GM19395 (cell line): ENCODE measurements around the gene MRPL40.
"Not testable (repeated sequence)": the region's sequence is repeated elsewhere in the genome, so short reads cannot be mapped to it uniquely, and the experiment has no call there.

Experiments
- ATAC-seq: cut with Tn5 transposase; IDR thresholded peaks from one replicate; pipeline ENCODE4 v1.9.1; 2021; ENCODE audit warnings: mild to moderate bottlenecking, moderate library complexity; ENCODE audit not compliant: unreplicated experiment

MRPL40 gene

DNA sequence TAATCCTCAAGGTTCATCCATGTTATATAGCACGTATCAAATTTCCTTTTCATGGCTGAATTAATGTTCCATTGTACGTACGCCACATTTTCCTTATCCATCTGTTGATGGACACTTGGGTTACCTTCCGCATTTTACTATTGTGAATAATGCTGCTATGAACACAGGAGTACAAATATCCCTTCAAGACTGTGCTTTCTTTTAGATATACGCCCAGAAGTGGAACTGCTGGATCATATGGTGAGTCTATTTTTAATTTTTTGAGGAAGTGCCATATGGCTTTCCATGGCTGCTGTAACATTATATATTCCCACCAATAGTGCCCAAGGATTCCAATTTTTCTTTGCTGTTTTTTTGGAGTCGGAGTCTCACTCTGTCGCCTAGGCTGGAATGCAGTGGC is 6.0 kb downstream of the MRPL40 start:
- no peak for ATAC-seq

GRCh38 chr22:19440411-19441195 is 8.3 kb downstream of the MRPL40 start:
- ATAC-seq: no peak

DNA sequence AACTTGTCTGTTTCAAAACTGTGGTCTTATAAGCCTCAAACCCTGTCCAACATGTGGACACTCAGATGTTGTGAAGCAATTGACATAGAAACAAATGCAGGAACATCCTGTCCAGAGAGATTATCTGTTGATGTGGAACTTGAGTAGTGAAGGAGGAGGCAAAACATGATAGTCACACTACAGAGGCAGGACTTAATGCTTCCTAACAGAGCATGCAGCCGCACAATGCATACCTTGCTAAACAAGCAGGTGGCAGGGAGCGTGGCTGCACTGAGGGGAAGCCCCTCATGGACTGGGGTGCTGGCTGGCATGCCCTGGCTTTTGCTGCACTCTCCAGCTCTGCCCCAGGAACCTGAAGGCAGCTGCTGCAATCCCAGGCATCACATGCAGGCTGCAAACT is 9.8 kb downstream of the MRPL40 start:
- ATAC-seq: no peak

DNA sequence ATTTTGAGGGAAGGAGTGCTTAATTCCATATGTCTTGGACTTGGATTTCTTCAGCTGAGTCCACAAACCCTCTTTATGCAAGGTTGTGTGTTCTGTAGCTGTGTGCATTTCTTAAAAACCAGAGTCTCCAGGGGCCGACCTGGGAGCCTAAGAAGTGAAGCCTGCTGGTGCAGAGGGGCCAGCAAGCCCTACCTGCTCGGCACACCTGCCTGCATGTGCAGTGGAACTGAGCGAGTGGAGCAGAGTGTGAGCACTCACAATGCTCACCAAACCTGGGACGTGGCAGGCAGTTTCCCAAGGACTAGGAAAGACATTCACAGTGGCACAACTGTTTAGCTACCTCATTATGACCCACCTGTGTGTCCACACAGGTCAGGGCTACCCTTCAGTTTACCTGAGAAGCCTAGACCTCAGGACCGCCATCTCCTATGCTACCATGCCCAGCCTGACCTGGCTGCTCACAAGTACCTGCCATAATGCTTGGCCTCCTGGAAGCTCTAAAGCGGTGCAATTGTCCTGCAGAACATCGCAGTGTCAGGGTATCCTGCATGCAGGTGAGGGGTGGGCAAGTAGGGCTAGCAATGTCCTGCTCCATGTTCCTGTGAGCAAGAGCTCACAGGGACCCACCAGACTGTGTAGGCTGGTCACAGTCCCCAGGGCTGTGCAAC is 11.3 kb downstream of the MRPL40 start:
- ATAC-seq: no peak

DNA sequence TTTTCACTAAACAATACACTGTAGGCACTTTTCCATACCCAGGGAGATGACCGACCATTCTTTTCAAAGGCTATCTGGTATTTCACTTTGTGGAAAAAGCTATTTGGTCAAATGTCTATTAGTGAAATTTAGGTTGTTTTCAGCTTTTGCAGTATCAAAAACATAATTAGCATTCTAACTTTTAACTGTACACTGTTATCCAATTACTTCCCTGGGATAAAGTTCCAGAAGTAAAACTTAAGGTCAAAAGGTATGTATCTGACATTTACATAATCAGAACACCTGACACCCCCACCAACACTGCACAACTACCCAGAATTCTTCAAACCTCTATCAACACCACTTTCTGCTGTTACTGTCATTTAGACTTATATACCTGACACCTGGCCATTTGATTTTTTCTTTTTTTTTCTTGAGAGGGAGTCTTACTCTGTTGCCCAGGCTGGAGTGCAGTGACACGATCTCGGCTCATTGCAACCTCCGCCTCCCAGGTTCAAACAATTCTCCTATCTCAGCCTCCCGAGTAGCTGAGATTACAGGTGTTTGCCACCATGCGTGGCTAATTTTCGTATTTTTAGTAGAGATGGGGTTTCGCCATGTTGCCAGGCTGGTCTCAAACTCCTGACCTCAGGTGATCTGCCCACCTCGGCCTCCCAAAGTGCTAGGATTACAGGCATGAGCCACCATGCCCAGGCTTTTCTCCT is 13.1 kb downstream of the MRPL40 start:
- not testable (repeated sequence) for ATAC-seq

DNA sequence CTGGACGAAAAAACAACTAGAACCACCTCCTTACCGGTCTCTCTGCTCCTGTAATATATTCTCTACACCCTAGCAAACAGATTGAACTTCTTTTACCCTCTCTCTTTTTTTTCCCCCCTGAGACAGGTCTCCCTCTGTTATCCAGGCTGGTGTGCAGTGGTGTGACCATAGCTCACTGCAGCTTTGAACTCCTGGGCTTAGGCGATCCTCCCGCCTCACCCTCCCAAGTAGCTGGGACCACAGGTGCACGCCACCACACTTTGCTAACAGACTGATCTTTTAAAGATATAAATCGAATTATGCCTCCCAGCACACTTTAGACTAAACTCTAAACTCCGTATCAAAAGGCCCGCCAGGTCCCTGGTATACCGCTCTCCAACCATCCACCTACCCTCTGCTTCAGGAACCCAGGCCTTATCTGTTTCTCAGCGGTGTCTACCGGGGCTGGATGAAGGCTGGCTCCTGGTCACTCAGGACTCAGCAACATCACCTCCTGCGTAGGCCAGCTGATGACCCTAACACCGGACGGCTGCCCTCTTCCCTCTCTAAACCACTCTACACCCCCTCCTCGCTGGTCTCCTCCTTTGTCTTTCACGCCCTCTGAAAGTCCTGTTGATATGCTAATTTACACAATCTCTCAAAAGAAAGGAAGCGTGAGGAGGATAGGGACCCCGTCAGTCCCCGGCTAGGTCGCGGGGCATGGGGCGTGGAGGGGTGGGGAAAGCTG is 14.4 kb downstream of the MRPL40 start:
- peak; percentile 1 for ATAC-seq

DNA sequence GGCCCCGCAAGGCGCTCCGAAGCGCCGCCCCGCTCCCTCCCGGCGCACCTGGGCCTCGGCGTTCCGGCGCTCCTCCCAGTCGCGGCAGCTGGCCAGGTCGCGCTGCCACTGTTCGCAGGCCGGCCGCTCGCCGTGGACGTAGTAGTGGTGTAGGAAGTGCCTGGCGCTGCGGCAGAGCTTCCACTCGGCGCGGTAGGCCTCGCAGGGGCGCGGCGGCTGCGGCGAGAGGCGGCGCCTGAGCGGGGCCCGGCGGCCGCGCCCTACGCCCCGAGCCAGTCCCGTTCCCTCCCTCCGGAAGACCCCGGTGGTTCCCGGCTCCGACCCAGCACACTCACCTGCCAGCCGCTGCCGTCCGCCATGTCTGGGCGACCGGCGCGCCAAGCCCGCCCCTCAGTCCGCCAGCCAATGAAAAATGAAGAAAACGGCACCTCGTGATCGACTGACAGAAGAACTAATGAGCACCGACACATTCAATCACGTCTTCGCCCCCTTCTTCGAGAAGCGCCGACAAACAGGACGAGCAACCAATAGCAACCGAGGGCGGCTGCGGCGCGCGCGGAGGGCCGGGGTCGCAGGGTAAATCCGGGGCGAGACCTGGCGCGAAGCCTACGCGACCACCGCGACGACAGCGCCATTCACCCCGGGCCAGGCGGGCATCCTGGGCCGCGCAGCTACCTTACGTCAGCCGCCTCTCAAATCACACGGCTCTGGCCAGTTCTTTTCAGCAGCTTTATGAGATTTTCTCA is 15.2 kb downstream of the MRPL40 start, which contains the start of gene C22orf39:
TSS of gene C22orf39 (minus strand) at position 382 of the 746 bp plus-strand sequence. CDS start at position 359, 23 bp downstream.
- peak; percentile 81 for ATAC-seq

GRCh38 chr22:19448076-19448607 is 15.8 kb downstream of the MRPL40 start:
- peak; percentile 44 for ATAC-seq

- ATAC-seq: no peak
These were observed 16.5 kb downstream of the MRPL40 start for GRCh38 chr22:19448739-19449421.

GRCh38 chr22:19449422-19449767 is 17.1 kb downstream of the MRPL40 start:
- ATAC-seq: no peak

- no peak for ATAC-seq
These were observed 18.2 kb downstream of the MRPL40 start for GRCh38 chr22:19450363-19451175.

GRCh38 chr22:19451570-19451969 is 19.2 kb downstream of the MRPL40 start:
- no peak for ATAC-seq

DNA sequence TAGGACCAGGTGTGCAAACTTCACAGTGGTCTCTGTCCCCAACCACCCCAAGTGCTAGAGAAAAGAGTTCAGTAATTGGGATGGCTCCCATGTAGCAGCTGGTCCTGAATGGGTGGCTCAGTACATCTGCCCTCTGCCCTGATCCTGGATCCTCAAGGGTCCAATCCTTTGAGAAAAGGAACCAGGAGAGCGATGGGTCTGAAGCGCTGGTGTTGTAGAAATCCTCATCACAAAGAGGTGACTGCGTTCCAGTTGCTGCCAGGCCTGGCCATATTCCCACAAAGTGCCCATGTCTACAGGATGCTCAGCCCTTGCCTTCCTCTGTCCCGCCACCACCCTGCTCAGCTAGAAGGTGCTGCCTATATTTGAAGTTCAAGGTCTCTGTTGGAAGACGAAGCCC is 21.4 kb downstream of the MRPL40 start:
- no peak for ATAC-seq

DNA sequence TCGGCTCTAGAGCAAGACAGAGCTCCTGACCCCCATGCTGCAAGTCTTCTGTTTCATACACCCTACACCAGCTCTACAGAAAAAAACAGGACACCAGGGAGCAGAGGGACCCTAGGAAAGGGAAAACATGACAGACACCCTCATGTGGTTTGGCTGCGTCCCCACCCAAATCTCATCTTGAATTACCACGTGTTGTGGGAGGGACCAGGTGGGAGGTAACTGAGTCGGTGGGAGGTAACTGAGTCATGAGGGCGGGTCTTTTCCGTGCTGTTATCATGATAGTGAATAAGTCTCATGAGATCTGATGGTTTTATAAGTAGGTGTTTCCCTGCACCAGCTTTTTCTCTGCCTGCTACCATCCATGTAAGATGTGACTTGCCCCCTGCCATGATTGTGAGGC is 21.8 kb downstream of the MRPL40 start:
- no peak for ATAC-seq

- ATAC-seq: no peak
These were observed 22.7 kb downstream of the MRPL40 start for GRCh38 chr22:19455033-19455432.

DNA sequence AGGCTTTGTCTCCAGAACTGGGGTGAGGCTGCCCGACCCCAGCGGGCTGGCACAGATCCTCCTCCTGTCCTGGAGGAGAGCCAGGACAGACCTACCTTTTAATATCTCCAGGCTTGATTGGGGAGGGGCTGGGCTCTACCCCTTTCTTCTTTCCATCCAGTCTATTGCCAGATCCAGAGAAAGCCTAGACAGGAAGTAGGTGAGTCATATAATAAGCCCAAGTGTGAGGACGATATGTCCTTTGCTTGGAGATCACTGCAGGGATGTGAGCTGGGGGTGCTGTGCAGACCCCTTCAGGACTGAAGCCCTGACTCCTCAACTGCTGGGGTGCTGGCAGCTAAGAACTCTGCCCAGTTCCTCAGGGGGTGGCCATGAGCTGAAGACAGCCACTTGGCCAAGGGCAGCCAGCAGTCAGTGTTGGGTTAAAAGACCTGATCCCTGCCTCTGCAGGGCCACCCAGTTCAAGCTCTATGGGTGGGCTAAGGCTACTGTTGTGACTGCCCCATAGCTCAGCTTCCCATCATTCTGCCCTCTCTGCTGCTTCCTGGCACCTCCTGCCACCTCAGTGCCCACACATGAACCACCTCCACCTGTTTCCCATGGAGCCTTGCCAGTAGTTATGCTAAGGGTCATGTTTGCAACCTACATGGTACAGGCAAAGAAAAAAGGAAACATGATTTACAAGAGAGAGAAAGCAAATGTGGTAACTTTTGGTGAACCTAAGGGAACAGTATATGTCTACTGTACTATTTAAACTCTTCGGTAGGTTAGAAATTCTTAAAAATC is 23.4 kb downstream of the MRPL40 start:
- ATAC-seq: no peak

DNA sequence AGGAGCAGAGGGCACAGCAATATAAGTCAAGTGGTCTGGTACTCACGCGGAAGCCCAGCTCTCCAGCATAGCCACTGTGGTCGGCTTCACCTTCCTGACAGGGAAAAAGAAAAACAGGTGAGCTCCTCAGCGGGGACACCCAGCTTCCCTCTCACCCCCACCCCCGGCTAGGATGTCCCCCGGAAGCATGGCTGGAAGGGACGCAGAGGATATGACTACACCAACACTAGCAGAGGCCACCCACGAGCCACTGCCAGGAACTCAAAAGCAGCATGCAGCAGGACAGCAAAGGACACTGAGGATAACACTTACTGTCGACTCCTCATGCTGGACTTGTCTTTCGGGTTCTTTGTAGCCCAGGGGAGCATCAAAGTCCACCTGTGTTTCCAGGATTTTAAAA is 24.2 kb downstream of the MRPL40 start:
- no peak for ATAC-seq

GRCh38 chr22:19457828-19458428 is 25.6 kb downstream of the MRPL40 start:
- ATAC-seq: no peak
